Nephron (organoid): ENCODE results near the gene APBA3.
A peak's percentile ranks its signal among the peaks of the same experiment; 100 is the strongest.

Experiments used
- H3K27ac Mint-ChIP-seq, 3 experiments: 2 replicates each; pipeline ENCODE4 v1.8.0; 2020; ENCODE audit warnings: mixed read lengths in 3 of 3, mild to moderate bottlenecking in 2 of 3, moderate library complexity in 1 of 3
- H3K27me3 Mint-ChIP-seq: 2 replicates; pipeline ENCODE4 v1.8.0; 2021; ENCODE audit warnings: low read depth, mild to moderate bottlenecking, moderate library complexity, mixed read lengths
- H3K36me3 Mint-ChIP-seq: 2 replicates; pipeline ENCODE4 v1.8.0; 2020; ENCODE audit warnings: low read depth, mixed read lengths
- H3K4me1 Mint-ChIP-seq: 2 replicates; pipeline ENCODE4 v1.8.0; 2020; ENCODE audit warnings: mixed read lengths
- H3K4me3 Mint-ChIP-seq, 3 experiments: 2 replicates each; pipeline ENCODE4 v1.8.0; 2020; ENCODE audit warnings: mild to moderate bottlenecking in 3 of 3, mixed read lengths in 3 of 3, moderate library complexity in 2 of 3
- H3K9me3 Mint-ChIP-seq: 2 replicates; pipeline ENCODE4 v1.8.0; 2020; ENCODE audit warnings: mixed read lengths
- TF ChIP-seq, protein P1 (sequence below), 3 experiments: fragments of 200-600 bp; sonication (generic); IDR thresholded peaks; one replicate each; pipeline ENCODE4 v1.5.0; 2021; ENCODE audit warnings: antibody characterized with exemption in 3 of 3; ENCODE audit not compliant: unreplicated experiment in 3 of 3

The APBA3 gene

DNA sequence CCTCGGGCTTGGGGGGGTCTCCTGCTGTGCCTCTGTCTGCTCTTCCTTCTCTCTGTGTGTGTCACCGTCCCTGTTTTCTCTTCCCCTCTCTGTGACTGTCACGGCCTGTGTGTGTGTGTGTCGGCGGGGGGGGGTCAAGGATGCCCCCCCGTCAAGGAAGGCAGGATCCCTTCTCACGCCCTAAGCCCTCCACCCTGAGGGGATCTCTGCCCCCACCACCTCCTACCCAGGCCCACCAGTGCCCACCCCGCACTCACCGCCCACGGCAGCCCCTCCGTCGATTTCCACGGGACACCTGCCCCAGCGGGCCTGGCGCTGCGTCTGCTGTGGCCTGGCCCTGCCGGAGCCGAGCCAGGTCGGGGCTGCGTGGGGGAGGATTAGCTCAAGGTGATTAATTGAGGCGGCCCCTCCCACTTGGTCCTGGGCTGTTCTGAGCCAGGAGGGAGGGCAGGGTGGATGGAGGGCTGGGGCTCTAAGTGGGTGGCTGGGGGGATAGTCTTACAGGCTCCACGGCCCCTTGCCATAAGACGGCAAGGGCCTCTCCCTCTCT, 10.5 kb upstream of the APBA3 start, which contains the start of gene RAX2:
TSS of gene RAX2 (minus strand) at position 323 of the 550 bp plus-strand sequence. CDS start 486 bp downstream, outside the sequence.
- H3K4me1 Mint-ChIP-seq, result peaks cover 9% of the 10 kb centered on the region
- no peak within 1 kb of the TSS for H3K4me3 Mint-ChIP-seq
- H3K27me3 Mint-ChIP-seq, result peaks cover 13% of the 10 kb centered on the region

DNA sequence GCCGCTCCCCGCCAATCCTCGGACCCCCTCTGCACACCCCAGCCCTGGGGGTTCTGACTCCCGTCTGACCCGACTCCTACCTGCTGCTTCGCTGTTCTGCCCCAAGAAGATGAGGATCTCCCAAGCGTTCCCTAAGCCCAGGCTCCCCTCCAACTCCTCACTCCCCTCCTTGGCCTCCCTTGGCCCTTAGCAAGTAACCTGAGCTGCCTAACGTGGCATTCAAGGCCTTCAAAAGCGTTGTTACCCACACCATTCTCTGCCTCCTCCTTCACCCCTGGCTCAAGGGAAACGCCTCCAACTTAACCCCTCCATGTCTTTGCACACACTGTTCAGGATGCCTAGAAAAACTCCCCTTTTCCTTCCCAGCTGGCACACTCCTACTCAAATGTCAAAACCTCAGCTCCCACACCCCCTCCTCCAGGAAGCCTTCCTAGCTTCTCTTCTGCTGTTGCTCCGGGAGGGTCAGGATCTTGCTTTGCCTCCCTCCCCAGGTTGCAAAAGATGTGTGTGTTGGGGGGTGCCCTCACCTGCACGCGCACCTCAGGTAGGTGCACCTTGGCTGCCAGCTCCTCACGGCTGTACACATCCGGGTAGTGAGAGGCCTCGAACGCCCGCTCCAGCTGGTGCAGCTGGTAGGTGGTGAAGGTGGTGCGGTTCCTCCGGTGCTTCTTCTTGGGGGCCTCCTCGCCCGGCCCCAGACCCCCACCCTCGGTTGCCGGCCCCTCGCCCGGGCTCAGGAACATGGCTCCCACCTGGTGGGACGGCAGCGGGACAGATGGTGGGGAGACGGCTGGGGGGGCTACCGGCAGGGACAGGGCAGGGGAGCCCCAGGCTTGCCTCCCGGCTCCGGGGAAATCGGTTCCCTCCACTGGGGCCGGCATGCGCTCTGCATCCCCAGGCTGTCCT, 9.8 kb upstream of the APBA3 start:
- TF ChIP-seq, protein P1, sequence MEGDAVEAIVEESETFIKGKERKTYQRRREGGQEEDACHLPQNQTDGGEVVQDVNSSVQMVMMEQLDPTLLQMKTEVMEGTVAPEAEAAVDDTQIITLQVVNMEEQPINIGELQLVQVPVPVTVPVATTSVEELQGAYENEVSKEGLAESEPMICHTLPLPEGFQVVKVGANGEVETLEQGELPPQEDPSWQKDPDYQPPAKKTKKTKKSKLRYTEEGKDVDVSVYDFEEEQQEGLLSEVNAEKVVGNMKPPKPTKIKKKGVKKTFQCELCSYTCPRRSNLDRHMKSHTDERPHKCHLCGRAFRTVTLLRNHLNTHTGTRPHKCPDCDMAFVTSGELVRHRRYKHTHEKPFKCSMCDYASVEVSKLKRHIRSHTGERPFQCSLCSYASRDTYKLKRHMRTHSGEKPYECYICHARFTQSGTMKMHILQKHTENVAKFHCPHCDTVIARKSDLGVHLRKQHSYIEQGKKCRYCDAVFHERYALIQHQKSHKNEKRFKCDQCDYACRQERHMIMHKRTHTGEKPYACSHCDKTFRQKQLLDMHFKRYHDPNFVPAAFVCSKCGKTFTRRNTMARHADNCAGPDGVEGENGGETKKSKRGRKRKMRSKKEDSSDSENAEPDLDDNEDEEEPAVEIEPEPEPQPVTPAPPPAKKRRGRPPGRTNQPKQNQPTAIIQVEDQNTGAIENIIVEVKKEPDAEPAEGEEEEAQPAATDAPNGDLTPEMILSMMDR (IDR thresholded peaks at IDR 0.05; ENCODE audit: unreplicated experiment in 3 of 3), result no peak
- no peak overlapping the region for H3K4me3 Mint-ChIP-seq
- peaks cover 9% of the 10 kb centered on the region for H3K4me1 Mint-ChIP-seq
- no peaks in the 10 kb centered on the region for H3K9me3 Mint-ChIP-seq
- peaks cover 8% of the 10 kb centered on the region for H3K36me3 Mint-ChIP-seq
- peak overlapping the region in 1 of 3 experiments; percentile 6 for H3K27ac Mint-ChIP-seq
- H3K27me3 Mint-ChIP-seq, result peaks cover 9% of the 10 kb centered on the region

More for the DNA sequence above, 10.5 kb upstream of the APBA3 start, which contains the start of gene RAX2:
- TF ChIP-seq, protein P1 (IDR thresholded peaks at IDR 0.05; ENCODE audit: unreplicated experiment in 3 of 3), result no peak
- Mint-ChIP-seq H3K9me3 (no peaks in the 10 kb centered on the region), H3K36me3 (peaks cover 4% of the 10 kb centered on the region), H3K27ac (peak within 1 kb of the TSS in 1 of 3 experiments; percentile 6)

DNA sequence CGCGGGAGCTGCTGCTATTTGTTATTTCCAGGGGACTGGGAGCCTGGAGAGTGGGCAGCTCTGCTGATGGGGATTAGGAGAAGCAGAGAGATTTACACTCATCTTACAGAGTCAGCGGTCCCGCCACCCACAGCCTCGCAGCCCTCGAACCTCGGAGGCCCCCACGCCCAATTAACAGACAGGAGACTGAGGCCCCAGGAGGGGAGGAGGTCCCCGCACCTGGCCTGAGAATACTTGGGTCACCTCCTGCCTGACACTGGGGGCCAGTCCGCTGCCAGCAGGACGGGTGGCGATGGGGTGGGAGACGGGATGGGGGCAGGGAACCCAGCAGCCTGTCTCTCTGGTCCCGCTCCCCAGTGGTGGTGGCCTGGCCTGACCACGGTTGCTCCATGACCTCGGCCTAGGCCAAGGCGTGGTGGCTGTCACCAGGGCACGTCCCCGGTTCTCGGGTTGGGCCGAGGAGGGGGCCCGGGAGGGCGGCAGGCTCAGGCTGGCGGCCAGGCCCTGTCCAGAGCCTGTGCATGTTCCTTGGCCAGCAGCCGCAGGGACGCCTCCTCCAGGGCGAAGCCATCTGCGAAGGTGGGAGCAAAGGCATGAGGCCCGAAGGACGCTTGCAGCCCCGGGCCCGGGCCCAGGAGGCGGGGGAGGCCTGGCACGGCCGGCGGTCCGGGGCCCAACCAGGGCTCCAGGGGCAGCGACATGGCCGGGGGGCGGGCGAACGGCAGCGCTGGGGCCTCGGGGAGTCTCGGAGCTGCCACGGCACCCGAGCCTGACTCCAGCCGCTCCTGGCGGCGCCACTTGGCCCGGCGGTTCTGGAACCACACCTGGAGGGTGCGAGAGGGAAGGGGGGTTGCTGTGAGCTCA, 8.9 kb upstream of the APBA3 start:
- no peaks in the 10 kb centered on the region for H3K9me3 Mint-ChIP-seq
- H3K4me1 Mint-ChIP-seq, result peaks cover 9% of the 10 kb centered on the region
- peak overlapping the region in 1 of 3 experiments; percentile 6 for H3K27ac Mint-ChIP-seq
- peaks cover 9% of the 10 kb centered on the region for H3K27me3 Mint-ChIP-seq
- no peak overlapping the region for H3K4me3 Mint-ChIP-seq
- peaks cover 9% of the 10 kb centered on the region for H3K36me3 Mint-ChIP-seq
- TF ChIP-seq, protein P1 (IDR thresholded peaks at IDR 0.05; ENCODE audit: unreplicated experiment in 3 of 3), result no peak

DNA sequence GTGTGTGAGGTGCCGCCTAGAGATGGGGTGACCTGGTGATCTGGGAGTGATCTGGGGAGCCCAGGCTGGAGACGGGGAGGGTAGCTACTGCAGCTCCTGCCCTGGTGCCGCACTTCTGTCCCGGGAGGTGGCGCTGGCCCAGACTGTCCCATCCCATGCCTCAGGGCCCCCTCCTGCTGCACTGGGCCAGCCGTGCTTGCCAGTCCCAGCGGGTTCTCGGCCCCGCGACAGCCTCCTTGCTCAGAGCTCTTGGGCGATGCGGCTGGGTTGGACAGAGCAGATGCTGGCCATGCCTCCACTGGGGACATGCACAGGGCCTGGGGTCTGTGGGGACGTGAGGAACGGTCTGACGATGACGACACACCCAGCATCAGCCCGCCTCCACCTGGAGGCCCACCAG, 8.0 kb upstream of the APBA3 start:
- H3K4me1 Mint-ChIP-seq, result peaks cover 9% of the 10 kb centered on the region
- no peaks in the 10 kb centered on the region for H3K9me3 Mint-ChIP-seq
- TF ChIP-seq, protein P1 (IDR thresholded peaks at IDR 0.05; ENCODE audit: unreplicated experiment in 3 of 3), result no peak
- H3K4me3 Mint-ChIP-seq, result no peak overlapping the region
- peaks cover 9% of the 10 kb centered on the region for H3K27me3 Mint-ChIP-seq
- no peak overlapping the region for H3K27ac Mint-ChIP-seq
- peaks cover 9% of the 10 kb centered on the region for H3K36me3 Mint-ChIP-seq

DNA sequence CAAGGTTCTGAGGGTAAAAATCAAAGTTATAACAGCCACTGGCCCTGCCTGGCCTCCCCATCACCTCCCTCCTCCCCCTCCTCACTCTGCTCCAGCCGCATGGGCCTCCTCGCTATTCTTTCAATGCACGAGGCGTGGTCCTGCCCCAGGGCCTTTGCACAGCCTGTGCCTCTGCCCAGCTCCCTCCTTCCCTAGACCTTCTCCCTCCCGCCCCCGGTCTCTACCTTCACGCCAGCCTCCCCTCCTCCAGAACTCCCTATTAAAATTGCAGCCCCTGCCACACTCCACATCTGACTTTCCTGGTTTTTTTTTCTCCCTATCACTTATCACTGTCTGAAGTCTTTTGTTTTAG, 7.2 kb upstream of the APBA3 start:
- Mint-ChIP-seq H3K4me1 (peaks cover 9% of the 10 kb centered on the region), H3K9me3 (no peaks in the 10 kb centered on the region), H3K36me3 (peaks cover 9% of the 10 kb centered on the region), H3K27ac (no peak overlapping the region), H3K27me3 (peaks cover 9% of the 10 kb centered on the region), H3K4me3 (no peak overlapping the region)
- TF ChIP-seq, protein P1 (IDR thresholded peaks at IDR 0.05; ENCODE audit: unreplicated experiment in 3 of 3), result no peak
